Heart left ventricle (tissue), 13 donors: Measurements from ENCODE around the gene MCM7.

Experiments used
- POLR2A ChIP-seq, 2 donors: fragments of 450-650 bp; IDR thresholded peaks; one replicate each; pipeline ENCODE4 v1.6.1; 2017; ENCODE audit warnings: antibody characterized with exemption in 2 of 2, mild to moderate bottlenecking in 2 of 2, moderate library complexity in 2 of 2
- TF ChIP-seq, protein P1 (sequence below), 12 donors: fragments of 200-600 bp; sonication (generic) in 4 of 12; IDR thresholded peaks; one replicate each; pipeline versions ENCODE4 v1.5.0 to v1.8.0; 2018 to 2022; ENCODE audit warnings: antibody characterized with exemption in 12 of 12, mild to moderate bottlenecking in 5 of 12
- donor health status: ischemic (EF 13 %, LVEDD 7.1; RV severe dilation, severe dysfunction).
- donor health status: DM: no; HTN: yes; CAD: no.
- donor health status: DM: no; HTN: no; CAD: no.
- donor health status: ischemic (EF 25% LVEDD 6.9; RV normal size, moderate dysfunction).
- donor health status: ischemic (EF 25% LVEDD 5.7; RV mildly dilated, moderate dysfunction).
- donor health status: ischemic (EF 35%, LVEDD 5.7; RV mildly dilated, moderate dysfunction).
- donor health status: nonischemic (EF 11% LVEDD 7.7; RV severe dilation, severe dysfunction).
- donor health status: DM: yes; HTN: yes; CAD: no.
- donor health status: PGD.
- donor health status: ischemic (EF 29% LVEDD 5.4; RV normal size, mild dysfunction).
- donor health status: nonischemic (EF 23%, LVEDD 6.1; RV moderate dilation, normal function).

DNA sequence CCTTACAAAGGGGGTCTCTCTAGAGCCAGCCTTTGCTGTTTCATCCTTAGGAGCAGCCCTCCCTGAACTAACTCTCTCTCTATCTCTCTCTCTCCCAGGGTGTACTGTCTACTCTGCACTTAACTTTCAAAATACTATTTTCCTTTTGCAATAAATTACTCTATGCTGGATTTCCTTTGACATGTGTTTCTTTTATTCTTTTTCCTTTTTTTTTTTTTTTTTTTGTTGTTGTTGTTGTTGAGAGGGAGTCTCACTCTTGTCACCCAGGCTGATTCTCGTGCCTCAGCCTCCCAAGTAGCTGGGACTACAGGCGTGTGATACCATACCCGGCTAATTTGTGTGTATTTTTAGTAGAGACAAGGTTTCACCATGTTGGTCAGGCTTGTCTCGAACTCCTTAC lies 18.2 kb downstream of the MCM7 start:
- TF ChIP-seq, protein P1, sequence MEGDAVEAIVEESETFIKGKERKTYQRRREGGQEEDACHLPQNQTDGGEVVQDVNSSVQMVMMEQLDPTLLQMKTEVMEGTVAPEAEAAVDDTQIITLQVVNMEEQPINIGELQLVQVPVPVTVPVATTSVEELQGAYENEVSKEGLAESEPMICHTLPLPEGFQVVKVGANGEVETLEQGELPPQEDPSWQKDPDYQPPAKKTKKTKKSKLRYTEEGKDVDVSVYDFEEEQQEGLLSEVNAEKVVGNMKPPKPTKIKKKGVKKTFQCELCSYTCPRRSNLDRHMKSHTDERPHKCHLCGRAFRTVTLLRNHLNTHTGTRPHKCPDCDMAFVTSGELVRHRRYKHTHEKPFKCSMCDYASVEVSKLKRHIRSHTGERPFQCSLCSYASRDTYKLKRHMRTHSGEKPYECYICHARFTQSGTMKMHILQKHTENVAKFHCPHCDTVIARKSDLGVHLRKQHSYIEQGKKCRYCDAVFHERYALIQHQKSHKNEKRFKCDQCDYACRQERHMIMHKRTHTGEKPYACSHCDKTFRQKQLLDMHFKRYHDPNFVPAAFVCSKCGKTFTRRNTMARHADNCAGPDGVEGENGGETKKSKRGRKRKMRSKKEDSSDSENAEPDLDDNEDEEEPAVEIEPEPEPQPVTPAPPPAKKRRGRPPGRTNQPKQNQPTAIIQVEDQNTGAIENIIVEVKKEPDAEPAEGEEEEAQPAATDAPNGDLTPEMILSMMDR (IDR thresholded peaks at IDR 0.05) = no peak
- TF ChIP-seq POLR2A (IDR thresholded peaks at IDR 0.05) = no peak
